NCI-H345 treated with DMSO at 0.1 percent for 48 hours (cell line): ENCODE data around the gene INAFM2.

Source experiments
- DNase-seq: peaks from one replicate; lab custom pipeline; 2025; ENCODE audit not compliant: unreplicated experiment; lab: John Stamatoyannopoulos, UW

The INAFM2 gene

GRCh38 chr15:40342416-40343320 is 19.2 kb downstream of the INAFM2 start:
- DNase-seq, result no peak

- no peak for DNase-seq
Measured at GRCh38 chr15:40343512-40343911, 20.0 kb downstream of the INAFM2 start.

GRCh38 chr15:40344217-40344616 is 20.7 kb downstream of the INAFM2 start:
- DNase-seq, result no peak

GRCh38 chr15:40344631-40345120 is 21.2 kb downstream of the INAFM2 start:
- DNase-seq, result peak; percentile 18

GRCh38 chr15:40345225-40345866 is 21.9 kb downstream of the INAFM2 start:
- DNase-seq, result no peak

- no peak for DNase-seq
Measured at GRCh38 chr15:40345867-40346578, 22.5 kb downstream of the INAFM2 start.

GRCh38 chr15:40346579-40347558 is 23.4 kb downstream of the INAFM2 start:
- DNase-seq, result no peak

GRCh38 chr15:40347559-40348473 is 24.3 kb downstream of the INAFM2 start:
- no peak for DNase-seq

GRCh38 chr15:40348474-40348870 is 25.0 kb downstream of the INAFM2 start:
- no peak for DNase-seq

GRCh38 chr15:40349163-40349562 is 25.7 kb downstream of the INAFM2 start:
- no peak for DNase-seq

- no peak for DNase-seq
Measured at GRCh38 chr15:40352281-40352901, 28.9 kb downstream of the INAFM2 start.

- no peak for DNase-seq
Measured at GRCh38 chr15:40353697-40354096, 30.2 kb downstream of the INAFM2 start.

GRCh38 chr15:40354408-40355171 is 31.1 kb downstream of the INAFM2 start:
- DNase-seq, result no peak

- no peak for DNase-seq
Measured at GRCh38 chr15:40355976-40356585, 32.6 kb downstream of the INAFM2 start.

- no peak for DNase-seq
Measured at GRCh38 chr15:40357246-40357645, 33.8 kb downstream of the INAFM2 start.

- DNase-seq, result peak; percentile 60
Measured at GRCh38 chr15:40357723-40358470, 34.4 kb downstream of the INAFM2 start, which contains the start of gene DISP2. Gene DISP2, plus strand, starts transcription at chr15:40358219. Its CDS starts 103 bp downstream, at chr15:40358322.
